Psoas muscle (tissue), 8 donors: Measurements from ENCODE around the gene SOX11. TPM values are rescaled to one million over a fixed set of nuclear protein-coding genes. Genes with fewer than 3 reads are reported as not detected.

Experiments used
- ATAC-seq, 4 donors: fragments of 200-7000 bp; cut with Tn5 transposase; one replicate each; pipeline ENCODE4 v1.9.1; 2020; ENCODE audit warnings: moderate library complexity in 3 of 4, mild to moderate bottlenecking in 2 of 4
- DNase-seq, 2 donors: peaks; one replicate each; pipeline ENCODE4 v3.0.0-alpha.2; 2020
- H3K27ac ChIP-seq: fragments of 200-600 bp; one replicate; pipeline ENCODE4 v1.8.0; 2022
- H3K27me3 ChIP-seq, 3 donors: fragments of 200-600 bp in 1 of 3; one replicate each; pipeline versions ENCODE4 v1.6.1 to v1.8.0; 2013 to 2022; ENCODE audit warnings: low read length in 2 of 3, mild to moderate bottlenecking in 2 of 3, moderate library complexity in 1 of 3; ENCODE audit not compliant: insufficient read depth in 3 of 3
- H3K36me3 ChIP-seq, 2 donors: fragments of 200-600 bp in 1 of 2; one replicate each; pipeline versions ENCODE4 v1.6.1 to v1.8.0; 2013 to 2022; ENCODE audit warnings: low read depth in 1 of 2, mild to moderate bottlenecking in 1 of 2, moderate library complexity in 1 of 2; ENCODE audit not compliant: insufficient read depth in 1 of 2
- H3K4me1 ChIP-seq: fragments of 200-600 bp; one replicate; pipeline ENCODE4 v1.8.0; 2022
- H3K4me3 ChIP-seq: fragments of 200-600 bp; one replicate; pipeline ENCODE4 v1.8.0; 2022; ENCODE audit warnings: mild to moderate bottlenecking
- H3K9me3 ChIP-seq: fragments of 200-600 bp; one replicate; pipeline ENCODE4 v1.8.0; 2022
- WGBS, 3 donors: extraction: QIAGEN DNeasy Blood & Tissue Kit; methylation state at CpG; one replicate each; pipeline versions ENCODE4 v1.1.6 to v1.1.7; 2013; 5-methylcytosine and 5-hydroxymethylcytosine counted together
- intact Hi-C, 2 donors: fragments of 100-400 bp; cut with DNase I; formaldehyde crosslinking; loops; one replicate each; pipeline versions ENCODE4 v1.11.0 to v1.14.2; 2022
- polyA plus RNA-seq, 3 donors: library from polyadenylated mRNA; stranded (reverse); fragments of 200-250 nt; gene quantifications; one replicate each; pipeline ENCODE4 v1.2.3, GENCODE V29; 2013
- total RNA-seq, 4 donors: library from RNA; stranded (reverse); fragmentation: NEBNext Ultra II Directional in 2 of 4; extraction: Animal tissue kit (Norgen Biotek cat#: 25700) in 2 of 4; gene quantifications; one replicate each; pipeline versions ENCODE4 v1.2.1 to v1.2.4, GENCODE V29; 2021 to 2023
- TF ChIP-seq, protein P1 (sequence below): fragments of 200-600 bp; IDR thresholded peaks from one replicate; pipeline ENCODE4 v1.8.0; 2022; ENCODE audit warnings: antibody characterized with exemption
- donor health status: healthy with polysubstance abuse.
- donor health status: DM: no; HTN: no; CAD: no; lungs with moderate emphysema.
- donor health status: Bipolar disorder and iron deficiency.
- donor health status: healthy.
- donor health status: DM: yes; HTN: yes; CAD: no.
- donor health status: DM: no; HTN: no; CAD: no.
- donor health status: DM: no; HTN: no; CAD: no.
- donor health status: DM: yes; HTN: yes; CAD: no.

Gene SOX11
- total and polyA plus RNA-seq, 7 donors: 0.01 to 0.43 (median 0.05) TPM; not detected in 1

- TF ChIP-seq, protein P1, sequence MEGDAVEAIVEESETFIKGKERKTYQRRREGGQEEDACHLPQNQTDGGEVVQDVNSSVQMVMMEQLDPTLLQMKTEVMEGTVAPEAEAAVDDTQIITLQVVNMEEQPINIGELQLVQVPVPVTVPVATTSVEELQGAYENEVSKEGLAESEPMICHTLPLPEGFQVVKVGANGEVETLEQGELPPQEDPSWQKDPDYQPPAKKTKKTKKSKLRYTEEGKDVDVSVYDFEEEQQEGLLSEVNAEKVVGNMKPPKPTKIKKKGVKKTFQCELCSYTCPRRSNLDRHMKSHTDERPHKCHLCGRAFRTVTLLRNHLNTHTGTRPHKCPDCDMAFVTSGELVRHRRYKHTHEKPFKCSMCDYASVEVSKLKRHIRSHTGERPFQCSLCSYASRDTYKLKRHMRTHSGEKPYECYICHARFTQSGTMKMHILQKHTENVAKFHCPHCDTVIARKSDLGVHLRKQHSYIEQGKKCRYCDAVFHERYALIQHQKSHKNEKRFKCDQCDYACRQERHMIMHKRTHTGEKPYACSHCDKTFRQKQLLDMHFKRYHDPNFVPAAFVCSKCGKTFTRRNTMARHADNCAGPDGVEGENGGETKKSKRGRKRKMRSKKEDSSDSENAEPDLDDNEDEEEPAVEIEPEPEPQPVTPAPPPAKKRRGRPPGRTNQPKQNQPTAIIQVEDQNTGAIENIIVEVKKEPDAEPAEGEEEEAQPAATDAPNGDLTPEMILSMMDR: no peak
- Histone ChIP-seq H3K9me3 (no peaks in the 10 kb centered on the region), H3K27ac (no peak overlapping the region), H3K4me1 (no peaks in the 10 kb centered on the region), H3K4me3 (no peak overlapping the region), H3K36me3 (no peaks in the 10 kb centered on the region), H3K27me3 (peaks cover 0 to 22% (median 0%) of the 10 kb centered on the region in 3 donors)
- no peak for DNase-seq
- WGBS, 3 donors: 86 to 91% (median 86%) methylated on average over 6 of the region's 6 CpGs
- intact Hi-C loops: no loop called here
- no peak for ATAC-seq
These were observed 8.7 kb upstream of the SOX11 start for GRCh38 chr2:5683471-5683870.

- DNase-seq (no peak), ATAC-seq (no peak)
- intact Hi-C loops: no loop called here
- Histone ChIP-seq H3K4me1 (no peaks in the 10 kb centered on the region), H3K36me3 (no peaks in the 10 kb centered on the region), H3K27ac (no peak overlapping the region), H3K4me3 (no peak overlapping the region), H3K9me3 (no peaks in the 10 kb centered on the region), H3K27me3 (peaks cover 0 to 37% (median 2%) of the 10 kb centered on the region in 3 donors)
- 77 to 83% (median 77%) methylated on average over 9 of the region's 9 CpGs for WGBS, 3 donors
- TF ChIP-seq, protein P1: no peak
These were observed 7.0 kb upstream of the SOX11 start for GRCh38 chr2:5685225-5685624.

DNA sequence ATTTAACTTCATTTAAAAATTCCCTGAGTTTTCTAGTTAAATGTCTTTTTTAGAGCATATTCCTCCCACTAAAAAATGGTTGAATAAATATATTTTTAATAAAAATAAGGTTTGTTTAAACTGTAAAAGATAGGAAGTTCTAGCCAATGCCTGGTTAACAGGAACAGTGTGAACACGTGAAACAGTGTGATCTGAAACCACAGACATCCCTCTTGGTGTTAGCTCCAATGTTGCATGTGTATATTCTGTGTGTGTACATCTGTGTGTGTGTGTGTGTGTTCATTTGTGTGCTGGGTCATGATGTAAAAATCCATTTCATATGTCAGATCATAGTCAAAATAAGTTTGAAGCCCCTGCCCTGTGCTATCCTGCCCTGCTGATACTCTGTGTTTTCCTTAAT, 6.1 kb upstream of the SOX11 start:
- 66 to 82% (median 74%) methylated on average over 1 of the region's 1 CpG for WGBS, 3 donors
- TF ChIP-seq, protein P1: no peak
- H3K27me3 ChIP-seq: peaks cover 0 to 45% (median 6%) of the 10 kb centered on the region in 3 donors

GRCh38 chr2:5686536-5686935, 5.6 kb upstream of the SOX11 start:
- DNase-seq (no peak), ATAC-seq (no peak)
- H3K36me3 ChIP-seq: no peaks in the 10 kb centered on the region
- H3K4me1 ChIP-seq: no peaks in the 10 kb centered on the region
- TF ChIP-seq, protein P1: no peak
- no peak overlapping the region for H3K4me3 ChIP-seq
- 64 to 73% (median 70%) methylated on average over 5 of the region's 5 CpGs for WGBS, 3 donors
- H3K9me3 ChIP-seq: no peaks in the 10 kb centered on the region
- intact Hi-C loops: no loop called here
- H3K27me3 ChIP-seq: peaks cover 0 to 50% (median 10%) of the 10 kb centered on the region in 3 donors
- no peak overlapping the region for H3K27ac ChIP-seq

More for the DNA sequence above, 6.1 kb upstream of the SOX11 start:
- Histone ChIP-seq H3K4me1 (no peaks in the 10 kb centered on the region), H3K36me3 (no peaks in the 10 kb centered on the region), H3K9me3 (no peaks in the 10 kb centered on the region), H3K4me3 (no peak overlapping the region), H3K27ac (no peak overlapping the region)
- ATAC-seq (no peak), DNase-seq (no peak)
- intact Hi-C loops: no loop called here

- peaks cover 0 to 77% (median 28%) of the 10 kb centered on the region in 3 donors for H3K27me3 ChIP-seq
- ATAC-seq: no peak
- intact Hi-C loops: loop anchor here in 1 of 2 donors (10.0 kb wide), 2 partner anchors 325 to 695 kb away; no protein-coding TSS in a partner anchor
- H3K36me3 ChIP-seq: no peaks in the 10 kb centered on the region
- no peak overlapping the region for H3K4me3 ChIP-seq
- no peak for DNase-seq
- no peak overlapping the region for H3K27ac ChIP-seq
- WGBS, 3 donors: 63 to 78% (median 66%) methylated on average over 8 of the region's 8 CpGs
- H3K9me3 ChIP-seq: no peaks in the 10 kb centered on the region
- H3K4me1 ChIP-seq: peaks cover 7% of the 10 kb centered on the region
- TF ChIP-seq, protein P1: no peak
These were observed 2.4 kb upstream of the SOX11 start for GRCh38 chr2:5689750-5690149.
